Measurements from ENCODE around the gene ZNF280C. TPM values are rescaled to one million over a fixed set of nuclear protein-coding genes. Genes with fewer than 3 reads are reported as not detected.

The ZNF280C gene
- total RNA-seq, 4 donors from 2014 or later, result 1.8 to 12.4 (median 4.1) TPM

- Histone ChIP-seq H3K9me3 (no peaks in the 10 kb centered on the region), H3K4me3 (peak overlapping the region; percentile 51 to 55 (median 54)), H3K4me1 (peaks cover 0 to 4% (median 0%) of the 10 kb centered on the region in 4 donors), H3K27ac (peak overlapping the region in 3 of 4 donors; percentile 22 to 77 (median 62)), H3K27me3 (no peaks in the 10 kb centered on the region), H3K36me3 (no peaks in the 10 kb centered on the region)
- peak in 2 of 3 donors; percentile 73 to 75 for DNase-seq
- TF ChIP-seq, protein P1, sequence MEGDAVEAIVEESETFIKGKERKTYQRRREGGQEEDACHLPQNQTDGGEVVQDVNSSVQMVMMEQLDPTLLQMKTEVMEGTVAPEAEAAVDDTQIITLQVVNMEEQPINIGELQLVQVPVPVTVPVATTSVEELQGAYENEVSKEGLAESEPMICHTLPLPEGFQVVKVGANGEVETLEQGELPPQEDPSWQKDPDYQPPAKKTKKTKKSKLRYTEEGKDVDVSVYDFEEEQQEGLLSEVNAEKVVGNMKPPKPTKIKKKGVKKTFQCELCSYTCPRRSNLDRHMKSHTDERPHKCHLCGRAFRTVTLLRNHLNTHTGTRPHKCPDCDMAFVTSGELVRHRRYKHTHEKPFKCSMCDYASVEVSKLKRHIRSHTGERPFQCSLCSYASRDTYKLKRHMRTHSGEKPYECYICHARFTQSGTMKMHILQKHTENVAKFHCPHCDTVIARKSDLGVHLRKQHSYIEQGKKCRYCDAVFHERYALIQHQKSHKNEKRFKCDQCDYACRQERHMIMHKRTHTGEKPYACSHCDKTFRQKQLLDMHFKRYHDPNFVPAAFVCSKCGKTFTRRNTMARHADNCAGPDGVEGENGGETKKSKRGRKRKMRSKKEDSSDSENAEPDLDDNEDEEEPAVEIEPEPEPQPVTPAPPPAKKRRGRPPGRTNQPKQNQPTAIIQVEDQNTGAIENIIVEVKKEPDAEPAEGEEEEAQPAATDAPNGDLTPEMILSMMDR (IDR thresholded peaks at IDR 0.05), result no peak
- TF ChIP-seq POLR2A (IDR thresholded peaks at IDR 0.05), result no peak
These were observed 97.8 kb downstream of the ZNF280C start for GRCh38 chrX:130170752-130171445.

DNA sequence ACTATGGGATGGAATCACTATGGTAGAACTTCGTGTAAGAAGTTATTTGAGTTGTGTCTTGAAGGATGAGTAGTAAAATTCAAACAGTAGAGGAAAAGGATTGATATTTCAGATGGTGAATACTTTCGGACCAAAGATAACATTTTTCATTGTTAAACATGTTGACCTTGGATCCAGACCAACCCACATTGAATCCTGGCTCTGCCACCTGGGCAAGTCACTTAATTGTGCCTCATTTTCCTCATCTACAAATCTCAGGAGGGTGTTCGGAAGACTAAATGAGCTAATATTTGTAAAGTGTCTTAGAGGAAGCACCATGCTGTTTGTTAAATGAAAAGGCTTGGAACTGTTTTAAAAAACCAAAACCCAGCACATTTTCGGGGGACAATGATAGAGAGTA, 101.7 kb downstream of the ZNF280C start:
- TF ChIP-seq POLR2A (IDR thresholded peaks at IDR 0.05), result no peak
- TF ChIP-seq, protein P1 (IDR thresholded peaks at IDR 0.05), result no peak
- Histone ChIP-seq H3K27me3 (no peaks in the 10 kb centered on the region), H3K27ac (no peak overlapping the region), H3K9me3 (no peaks in the 10 kb centered on the region), H3K4me3 (no peak overlapping the region), H3K4me1 (no peaks in the 10 kb centered on the region), H3K36me3 (no peaks in the 10 kb centered on the region)
- DNase-seq, result no peak

DNA sequence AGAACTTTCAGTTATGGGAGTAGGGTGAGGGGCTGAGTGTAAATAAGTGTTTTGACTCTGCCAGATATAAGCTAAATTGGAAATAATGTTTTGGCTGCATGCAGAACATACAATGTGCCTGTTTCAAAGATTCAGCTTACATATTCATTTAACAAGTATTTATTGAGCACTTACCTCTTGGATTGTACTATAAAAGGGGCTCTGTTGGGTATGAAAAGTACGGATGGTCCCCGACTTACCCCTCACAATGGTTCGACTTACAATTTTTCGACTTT, 102.3 kb downstream of the ZNF280C start:
- peak overlapping the region; percentile 50 to 71 (median 61) for H3K4me3 ChIP-seq

GRCh38 chrX:130165703-130166502, 102.8 kb downstream of the ZNF280C start, which contains the start of gene AIFM1:
AIFM1 (minus strand) TSS chrX:130165841; CDS start chrX:130165656, 185 bp downstream.
- TF ChIP-seq, protein P1 (IDR thresholded peaks at IDR 0.05), result peak in 3 of 6 experiments; percentile 2 to 7 (median 2)
- TF ChIP-seq POLR2A (IDR thresholded peaks at IDR 0.05), result peak in 1 of 2 donors; percentile 44
- H3K4me3 ChIP-seq, result peak within 1 kb of the TSS; percentile 50 to 71 (median 61)
- peak within 1 kb of the TSS; percentile 76 to 93 (median 87) for H3K27ac ChIP-seq
- no peaks in the 10 kb centered on the region for H3K36me3 ChIP-seq
- H3K9me3 ChIP-seq, result no peaks in the 10 kb centered on the region
- no peaks in the 10 kb centered on the region for H3K4me1 ChIP-seq
- peak; percentile 82 to 95 (median 92) for DNase-seq
- H3K27me3 ChIP-seq, result no peaks in the 10 kb centered on the region

More for the DNA sequence above, 102.3 kb downstream of the ZNF280C start:
- TF ChIP-seq, protein P1 (IDR thresholded peaks at IDR 0.05), result no peak
- TF ChIP-seq POLR2A (IDR thresholded peaks at IDR 0.05), result no peak
- Histone ChIP-seq H3K27ac (peak overlapping the region; percentile 76 to 93 (median 87)), H3K9me3 (no peaks in the 10 kb centered on the region), H3K36me3 (no peaks in the 10 kb centered on the region), H3K27me3 (no peaks in the 10 kb centered on the region), H3K4me1 (no peaks in the 10 kb centered on the region)
- no peak for DNase-seq

- Histone ChIP-seq H3K27me3 (no peaks in the 10 kb centered on the region), H3K36me3 (no peaks in the 10 kb centered on the region), H3K4me1 (no peaks in the 10 kb centered on the region), H3K27ac (peak overlapping the region; percentile 76 to 93 (median 87)), H3K4me3 (peak overlapping the region; percentile 50 to 71 (median 61)), H3K9me3 (no peaks in the 10 kb centered on the region)
- DNase-seq, result no peak
- no peak for TF ChIP-seq POLR2A (IDR thresholded peaks at IDR 0.05)
- TF ChIP-seq, protein P1 (IDR thresholded peaks at IDR 0.05), result no peak
These were observed 103.5 kb downstream of the ZNF280C start for GRCh38 chrX:130165181-130165702.
